A549 treated with CpdA at 1 μM for 4 hours (cell line): ENCODE data around the gene GALP. TPM values are rescaled to one million over a fixed set of nuclear protein-coding genes. Genes with fewer than 3 reads are reported as not detected.

Source experiments
- total RNA-seq: library from RNA; stranded (reverse); fragments of 200-300 nt; extraction: Qiagen RNA extraction; gene quantifications from 5 replicates; pipeline ENCODE4 v1.2.3, GENCODE V29; 2022; ENCODE audit warnings: low read depth

GALP gene
- total RNA-seq = not detected in 5 replicates

DNA sequence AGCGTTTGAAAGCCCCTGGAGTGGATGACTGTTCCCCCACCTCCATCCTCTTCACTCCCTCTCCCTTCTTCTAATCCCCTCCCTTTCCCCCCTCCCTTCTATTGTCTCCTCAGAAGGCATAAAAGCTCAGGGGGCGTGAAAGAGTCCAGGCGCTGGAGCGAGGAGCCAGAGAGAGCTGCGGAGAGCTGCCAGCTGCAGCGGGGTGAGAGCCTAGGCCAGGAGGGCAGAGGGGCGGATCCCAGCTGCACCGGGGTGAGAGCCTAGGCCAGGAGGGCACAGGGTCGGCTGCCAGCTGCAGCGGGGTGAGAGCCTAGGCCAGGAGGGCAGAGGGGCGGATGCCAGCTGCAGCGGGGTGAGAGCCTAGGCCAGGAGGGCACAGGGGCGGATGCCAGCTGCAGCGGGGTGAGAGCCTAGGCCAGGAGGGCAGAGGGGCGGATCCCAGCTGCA lies at the start of gene GALP:
GALP (plus strand) TSS at position 148 of the 447 bp plus-strand sequence. CDS start 1,101 bp downstream, outside the sequence.

GRCh38 chr19:56140583-56141416 lies 35.0 kb upstream of the GALP start, which contains the start of gene ZNF444:
Gene ZNF444 (plus strand): TSS chr19:56141287. CDS start chr19:56146912, 5,625 bp downstream.

DNA sequence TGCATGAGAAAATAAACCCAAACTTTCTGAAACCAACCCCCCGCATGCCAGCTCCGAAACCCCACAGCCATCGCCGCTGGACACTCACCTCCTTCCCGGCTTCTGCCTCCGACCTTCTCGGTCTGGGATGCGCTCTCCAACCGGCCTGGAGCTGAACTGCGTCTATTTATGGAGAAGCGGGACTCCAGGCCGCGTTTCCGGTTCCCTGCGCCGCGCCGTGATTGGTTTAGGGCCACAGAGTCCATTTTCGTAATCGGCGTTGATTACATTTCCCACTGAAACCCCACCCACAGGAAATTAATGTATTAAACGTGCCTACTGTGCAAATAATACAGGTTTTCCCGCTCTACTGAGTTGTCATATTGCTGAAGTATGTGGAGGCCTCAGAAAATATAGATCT lies 21.8 kb downstream of the GALP start, which contains the start of gene ZSCAN5B:
ZSCAN5B (minus strand) TSS at position 138 of the 400 bp plus-strand sequence. CDS start 4,731 bp downstream, outside the sequence.

GRCh38 chr19:56201973-56202372 lies 26.2 kb downstream of the GALP start, which contains the start of gene ZSCAN5C:
Gene ZSCAN5C (plus strand): TSS chr19:56202273. CDS start chr19:56205914, 3,641 bp downstream.

Other genes starting within 250 kb of the GALP start
- not detected in 5 replicates for gene NLRP13, start 243.7 kb upstream of the GALP start, total RNA-seq
- not detected in 5 replicates for gene NLRP8, start 228.2 kb upstream of the GALP start, total RNA-seq
- gene NLRP5, start 189.2 kb upstream of the GALP start, total RNA-seq = not detected in 5 replicates
- gene ZNF787, start 54.7 kb upstream of the GALP start, total RNA-seq = 24.6 to 49.2 TPM (median 45.2 TPM) in 5 replicates
- gene ZNF444, start 34.7 kb upstream of the GALP start, total RNA-seq = 17.0 to 32.9 TPM (median 30.4 TPM) in 5 replicates
- 0.03 TPM in 1 of 5 replicates, not detected in the others for gene ZSCAN5B, start 21.8 kb downstream of the GALP start, total RNA-seq
- not detected in 5 replicates for gene ZSCAN5C, start 26.3 kb downstream of the GALP start, total RNA-seq
- gene EDDM13, start 96.7 kb downstream of the GALP start, total RNA-seq = not detected in 5 replicates
- 7.7 to 12.8 TPM (median 9.2 TPM) in 5 replicates for gene ZSCAN5A, start 138.8 kb downstream of the GALP start, total RNA-seq
- 1.0 to 2.0 TPM (median 1.3 TPM) in 5 replicates for gene ZNF582, start 217.5 kb downstream of the GALP start, total RNA-seq
- gene ZNF583, start 228.3 kb downstream of the GALP start, total RNA-seq = 1.7 to 2.6 TPM (median 2.5 TPM) in 5 replicates